ENCODE measurements around the gene USE1.

DNA sequence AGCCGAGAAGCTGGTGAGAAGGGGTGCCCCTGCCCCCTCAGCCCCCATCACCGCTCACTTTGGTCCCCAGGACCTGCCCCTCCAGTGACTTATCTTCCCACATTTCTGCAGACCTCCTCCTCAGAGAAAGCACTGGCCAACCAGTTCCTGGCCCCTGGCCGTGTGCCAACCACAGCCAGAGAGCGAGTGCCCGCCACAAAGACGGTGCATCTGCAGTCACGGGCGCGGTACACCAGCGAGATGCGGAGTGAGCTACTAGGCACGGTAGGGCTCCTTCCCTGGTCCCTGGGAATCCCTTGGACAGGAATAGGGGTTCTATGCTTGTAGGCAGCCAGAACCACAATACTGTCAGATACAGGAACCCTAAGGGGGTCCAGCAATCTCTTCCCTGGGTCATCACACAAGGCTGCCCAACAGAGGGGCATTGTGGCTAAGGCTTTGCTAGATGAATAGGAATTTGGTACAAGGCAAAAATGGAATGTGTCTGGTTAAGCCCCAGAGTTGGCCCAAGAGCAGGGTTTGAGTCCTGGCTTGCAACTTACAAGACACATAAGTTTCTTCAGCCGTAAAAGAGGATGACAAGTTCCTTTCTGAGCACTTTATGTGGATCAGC is 1.0 kb downstream of the USE1 start:
- TF ChIP-seq, protein P1, sequence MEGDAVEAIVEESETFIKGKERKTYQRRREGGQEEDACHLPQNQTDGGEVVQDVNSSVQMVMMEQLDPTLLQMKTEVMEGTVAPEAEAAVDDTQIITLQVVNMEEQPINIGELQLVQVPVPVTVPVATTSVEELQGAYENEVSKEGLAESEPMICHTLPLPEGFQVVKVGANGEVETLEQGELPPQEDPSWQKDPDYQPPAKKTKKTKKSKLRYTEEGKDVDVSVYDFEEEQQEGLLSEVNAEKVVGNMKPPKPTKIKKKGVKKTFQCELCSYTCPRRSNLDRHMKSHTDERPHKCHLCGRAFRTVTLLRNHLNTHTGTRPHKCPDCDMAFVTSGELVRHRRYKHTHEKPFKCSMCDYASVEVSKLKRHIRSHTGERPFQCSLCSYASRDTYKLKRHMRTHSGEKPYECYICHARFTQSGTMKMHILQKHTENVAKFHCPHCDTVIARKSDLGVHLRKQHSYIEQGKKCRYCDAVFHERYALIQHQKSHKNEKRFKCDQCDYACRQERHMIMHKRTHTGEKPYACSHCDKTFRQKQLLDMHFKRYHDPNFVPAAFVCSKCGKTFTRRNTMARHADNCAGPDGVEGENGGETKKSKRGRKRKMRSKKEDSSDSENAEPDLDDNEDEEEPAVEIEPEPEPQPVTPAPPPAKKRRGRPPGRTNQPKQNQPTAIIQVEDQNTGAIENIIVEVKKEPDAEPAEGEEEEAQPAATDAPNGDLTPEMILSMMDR (IDR thresholded peaks at IDR 0.05), result no peak
- no peak for TF ChIP-seq POLR2A (IDR thresholded peaks at IDR 0.05)

Measured in body of pancreas (tissue), 4 donors.